Trophoblast cell (in vitro differentiated cells and primary cell): Measurements from ENCODE around the gene CERS6.

Experiments used
- DNase-seq, 2 donors: peaks; one replicate each; pipeline ENCODE4 v3.0.0-alpha.2; 2016
- H2AFZ ChIP-seq: 2 replicates; pipeline ENCODE4 v1.6.1; 2013; ENCODE audit warnings: low read length, moderate library complexity, mild to moderate bottlenecking; ENCODE audit not compliant: insufficient read depth, poor library complexity
- H2AK5ac ChIP-seq: 2 replicates; pipeline ENCODE4 v1.6.1; 2013; ENCODE audit warnings: mild to moderate bottlenecking, low read length
- H2BK120ac ChIP-seq: 2 replicates; pipeline ENCODE4 v1.6.1; 2013; ENCODE audit warnings: low read length, mild to moderate bottlenecking, moderate library complexity; ENCODE audit not compliant: insufficient read depth, poor library complexity
- H2BK12ac ChIP-seq: 2 replicates; pipeline ENCODE4 v1.6.1; 2013; ENCODE audit warnings: mild to moderate bottlenecking, low read length, moderate library complexity
- H2BK5ac ChIP-seq: 2 replicates; pipeline ENCODE4 v1.6.1; 2013; ENCODE audit warnings: low read length, low read depth, moderate library complexity, mild to moderate bottlenecking; ENCODE audit not compliant: poor library complexity
- H3K14ac ChIP-seq: 2 replicates; pipeline ENCODE4 v1.6.1; 2013; ENCODE audit warnings: mild to moderate bottlenecking, low read length
- H3K18ac ChIP-seq: 2 replicates; pipeline ENCODE4 v1.6.1; 2013; ENCODE audit warnings: mild to moderate bottlenecking, low read length
- H3K23ac ChIP-seq: 2 replicates; pipeline ENCODE4 v1.6.1; 2013; ENCODE audit warnings: low read length
- H3K27ac ChIP-seq: 2 replicates; pipeline ENCODE4 v1.5.1; 2013; ENCODE audit warnings: low read depth, mild to moderate bottlenecking, inconsistent platforms, low read length, moderate library complexity
- H3K27me3 ChIP-seq: 2 replicates; pipeline ENCODE4 v1.6.1; 2013; ENCODE audit warnings: inconsistent platforms, mild to moderate bottlenecking, low read length, moderate library complexity; ENCODE audit not compliant: insufficient read depth
- H3K36me3 ChIP-seq, 2 experiments: 1 replicate in 1 of 2; 2 replicates in 1 of 2; pipeline ENCODE4 v1.6.1; 2013; ENCODE audit warnings: low read length in 2 of 2, mild to moderate bottlenecking in 2 of 2, moderate library complexity in 1 of 2; ENCODE audit not compliant: insufficient read depth in 2 of 2, control insufficient read depth in 1 of 2
- H3K4ac ChIP-seq: 2 replicates; pipeline ENCODE4 v1.6.1; 2013; ENCODE audit warnings: low read depth, mild to moderate bottlenecking, low read length, moderate library complexity
- H3K4me1 ChIP-seq, 2 experiments: 1 replicate in 1 of 2; 2 replicates in 1 of 2; pipeline ENCODE4 v1.6.1; 2013; ENCODE audit warnings: low read length in 2 of 2, mild to moderate bottlenecking in 2 of 2, moderate library complexity in 1 of 2; ENCODE audit not compliant: insufficient read depth in 2 of 2, control insufficient read depth in 1 of 2
- H3K4me2 ChIP-seq: 2 replicates; pipeline ENCODE4 v1.6.1; 2013; ENCODE audit warnings: inconsistent platforms, mild to moderate bottlenecking, low read length, moderate library complexity
- H3K4me3 ChIP-seq: 2 replicates; pipeline ENCODE4 v1.5.1; 2013; ENCODE audit warnings: mild to moderate bottlenecking, low read depth, low read length, inconsistent platforms
- H3K79me1 ChIP-seq: one replicate; pipeline ENCODE4 v1.6.1; 2013; ENCODE audit warnings: low read length
- H3K79me2 ChIP-seq: 2 replicates; pipeline ENCODE4 v1.6.1; 2013; ENCODE audit warnings: low read length, mild to moderate bottlenecking; ENCODE audit not compliant: control insufficient read depth, insufficient read depth, poor library complexity
- H3K9ac ChIP-seq: 2 replicates; pipeline ENCODE4 v1.6.1; 2013; ENCODE audit warnings: mild to moderate bottlenecking, low read length
- H3K9me3 ChIP-seq: 2 replicates; pipeline ENCODE4 v1.6.1; 2013; ENCODE audit warnings: low read depth, mild to moderate bottlenecking, control low read depth, inconsistent platforms, low read length; ENCODE audit not compliant: insufficient read depth
- H4K12ac ChIP-seq: 2 replicates; pipeline ENCODE4 v1.6.1; 2013; ENCODE audit warnings: low read depth, mild to moderate bottlenecking, low read length, moderate library complexity
- H4K8ac ChIP-seq: 2 replicates; pipeline ENCODE4 v1.6.1; 2013; ENCODE audit warnings: low read depth, mild to moderate bottlenecking, low read length, moderate library complexity
- H4K91ac ChIP-seq: one replicate; pipeline ENCODE4 v1.6.1; 2013; ENCODE audit warnings: low read depth, mild to moderate bottlenecking, low read length, moderate library complexity
- WGBS: extraction: QIAGEN DNeasy Blood & Tissue Kit; methylation state at CpG from one replicate; pipeline ENCODE4 v1.1.7; 2013; ENCODE audit warnings: missing lambda C conversion rate; ENCODE audit not compliant: insufficient read length, insufficient coverage; ENCODE audit errors: extremely low coverage; 5-methylcytosine and 5-hydroxymethylcytosine counted together

CERS6 gene

DNA sequence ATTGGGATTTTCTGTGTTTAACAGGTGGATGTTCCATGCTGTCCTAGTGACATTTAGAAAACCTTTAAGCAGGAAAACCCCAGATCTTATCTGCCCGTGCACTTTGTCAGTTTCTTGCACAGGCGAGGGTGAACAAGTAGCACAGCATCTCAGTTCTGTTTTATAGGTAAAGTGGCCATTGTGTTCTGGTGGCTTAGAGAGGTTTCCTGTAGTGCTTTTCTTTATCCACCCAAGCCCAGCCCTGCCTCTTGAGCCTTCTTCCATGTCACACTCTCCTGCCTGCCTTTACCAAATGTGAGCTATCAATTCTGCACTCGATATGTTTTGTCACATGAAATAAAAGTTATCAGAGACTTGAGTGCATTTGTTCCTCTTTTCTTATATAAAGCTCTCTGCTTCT lies 211.1 kb downstream of the CERS6 start:
- WGBS, result no CpG with 5 or more reads among the region's 3 CpGs

GRCh38 chr2:168669151-168669550 lies 213.1 kb downstream of the CERS6 start:
- Histone ChIP-seq H2AFZ (no peak overlapping the region), H3K9ac (no peak overlapping the region), H4K8ac (no peak overlapping the region), H3K4me1 (no peaks in the 10 kb centered on the region), H3K27ac (no peak overlapping the region), H3K27me3 (no peaks in the 10 kb centered on the region), H3K9me3 (no peaks in the 10 kb centered on the region), H3K4me2 (no peak overlapping the region), H3K4me3 (no peak overlapping the region), H3K36me3 (no peaks in the 10 kb centered on the region), H2AK5ac (no peak overlapping the region), H2BK5ac (no peak overlapping the region), H3K4ac (no peak overlapping the region), H2BK120ac (no peak overlapping the region), H3K79me1 (no peaks in the 10 kb centered on the region), H3K23ac (no peak overlapping the region), H2BK12ac (no peak overlapping the region), H4K12ac (no peak overlapping the region), H3K18ac (no peak overlapping the region), H4K91ac (no peak overlapping the region), H3K14ac (no peak overlapping the region), H3K79me2 (no peaks in the 10 kb centered on the region)
- peak in 1 of 2 donors; percentile 20 for DNase-seq

More for the DNA sequence above, 211.1 kb downstream of the CERS6 start:
- Histone ChIP-seq H2BK5ac (no peak overlapping the region), H4K12ac (no peak overlapping the region), H3K9ac (no peak overlapping the region), H3K79me1 (no peaks in the 10 kb centered on the region), H3K14ac (no peak overlapping the region), H3K36me3 (no peaks in the 10 kb centered on the region), H2AK5ac (no peak overlapping the region), H2BK12ac (no peak overlapping the region), H3K4me2 (no peak overlapping the region), H3K79me2 (no peaks in the 10 kb centered on the region), H4K8ac (no peak overlapping the region), H2BK120ac (no peak overlapping the region), H3K27me3 (no peaks in the 10 kb centered on the region), H3K4me1 (no peaks in the 10 kb centered on the region), H3K4me3 (no peak overlapping the region), H3K9me3 (no peaks in the 10 kb centered on the region), H3K4ac (no peak overlapping the region), H3K27ac (no peak overlapping the region), H3K23ac (no peak overlapping the region), H2AFZ (no peak overlapping the region), H4K91ac (no peak overlapping the region), H3K18ac (no peak overlapping the region)
- DNase-seq, result no peak

GRCh38 chr2:168670478-168670877 lies 214.4 kb downstream of the CERS6 start:
- Histone ChIP-seq H2BK120ac (no peak overlapping the region), H3K14ac (no peak overlapping the region), H3K9me3 (no peaks in the 10 kb centered on the region), H3K18ac (no peak overlapping the region), H2AFZ (no peak overlapping the region), H3K36me3 (no peaks in the 10 kb centered on the region), H3K9ac (no peak overlapping the region), H3K27ac (no peak overlapping the region), H4K8ac (no peak overlapping the region), H3K4me2 (no peak overlapping the region), H3K79me1 (no peaks in the 10 kb centered on the region), H3K79me2 (no peaks in the 10 kb centered on the region), H3K4me1 (no peaks in the 10 kb centered on the region), H3K4ac (no peak overlapping the region), H4K12ac (no peak overlapping the region), H2AK5ac (no peak overlapping the region), H3K23ac (no peak overlapping the region), H2BK12ac (no peak overlapping the region), H2BK5ac (no peak overlapping the region), H3K4me3 (no peak overlapping the region), H4K91ac (no peak overlapping the region), H3K27me3 (no peaks in the 10 kb centered on the region)
- WGBS, result no CpG with 5 or more reads among the region's 1 CpG
- DNase-seq, result no peak

DNA sequence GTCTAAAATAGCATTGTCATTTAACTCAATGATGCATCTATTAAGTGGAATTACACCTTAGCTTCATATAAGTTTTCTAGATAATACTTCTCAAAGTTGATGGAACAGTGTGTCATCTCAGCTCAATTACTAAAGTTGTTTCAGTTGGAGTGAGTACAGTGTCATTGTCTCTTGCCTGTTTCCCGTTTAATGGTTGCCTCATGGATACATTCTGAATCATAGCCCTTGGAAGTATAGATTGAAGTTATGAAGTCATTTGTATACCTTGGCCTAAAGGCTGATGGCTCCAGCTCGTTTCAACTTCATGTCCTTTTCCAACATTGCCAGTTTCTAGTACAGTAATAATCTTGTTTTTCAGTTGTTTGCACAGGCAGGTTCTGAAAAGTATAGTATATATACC lies 215.9 kb downstream of the CERS6 start:
- no peaks in the 10 kb centered on the region for H3K9me3 ChIP-seq
- no peak overlapping the region for H4K12ac ChIP-seq
- no peaks in the 10 kb centered on the region for H3K4me1 ChIP-seq
- H3K4ac ChIP-seq, result no peak overlapping the region
- H4K8ac ChIP-seq, result no peak overlapping the region
- WGBS, result no CpG with 5 or more reads among the region's 2 CpGs
- no peak overlapping the region for H2BK12ac ChIP-seq
- DNase-seq, result no peak
- H2BK5ac ChIP-seq, result no peak overlapping the region
- no peaks in the 10 kb centered on the region for H3K79me1 ChIP-seq
- no peak overlapping the region for H4K91ac ChIP-seq
- no peaks in the 10 kb centered on the region for H3K36me3 ChIP-seq
- no peak overlapping the region for H3K18ac ChIP-seq
- H3K79me2 ChIP-seq, result no peaks in the 10 kb centered on the region
- H2AFZ ChIP-seq, result no peak overlapping the region
- no peak overlapping the region for H3K23ac ChIP-seq
- H2AK5ac ChIP-seq, result no peak overlapping the region
- H3K14ac ChIP-seq, result no peak overlapping the region
- H3K27me3 ChIP-seq, result no peaks in the 10 kb centered on the region
- H3K4me3 ChIP-seq, result no peak overlapping the region
- H3K4me2 ChIP-seq, result no peak overlapping the region
- no peak overlapping the region for H2BK120ac ChIP-seq
- H3K27ac ChIP-seq, result no peak overlapping the region
- H3K9ac ChIP-seq, result no peak overlapping the region
